HepG2 (cell line): ENCODE data around the gene ISG20L2. TPM values are rescaled to one million over a fixed set of nuclear protein-coding genes. Genes with fewer than 3 reads are reported as not detected.

Experiments
- AKAP8 ChIP-seq: sonication (generic); formaldehyde crosslinking; IDR thresholded peaks from 2 replicates; pipeline ENCODE4 v1.5.1; 2020; ENCODE audit warnings: mild to moderate bottlenecking, missing genetic modification reagents
- BHLHE40 ChIP-seq: IDR thresholded peaks from 2 replicates; pipeline ENCODE4 v1.6.1; 2011; ENCODE audit warnings: low read length, improper control_type of control experiment
- ETV6 ChIP-seq: sonication (generic); formaldehyde crosslinking; conservative IDR thresholded peaks from 2 replicates; pipeline ENCODE4 v1.4.0; 2020; ENCODE audit warnings: missing genetic modification reagents
- FOXC1 ChIP-seq: sonication (generic); formaldehyde crosslinking; IDR thresholded peaks from 2 replicates; pipeline ENCODE4 v1.8.0; 2022; ENCODE audit warnings: mild to moderate bottlenecking, missing genetic modification reagents, borderline replicate concordance
- GABPB1 ChIP-seq: IDR thresholded peaks from 2 replicates; pipeline ENCODE4 v1.6.1; 2016; ENCODE audit warnings: mild to moderate bottlenecking, missing genetic modification reagents, moderate library complexity, missing compliant biosample characterization
- HHEX ChIP-seq: IDR thresholded peaks from 2 replicates; pipeline ENCODE4 v1.6.1; 2016; ENCODE audit warnings: control low read depth
- HNRNPH1 ChIP-seq: fragments of 200-400 bp; formaldehyde crosslinking; optimal IDR thresholded peaks from 2 replicates; pipeline ENCODE3; 2017; ENCODE audit warnings: mild to moderate bottlenecking, low read depth, low read length
- HNRNPL ChIP-seq: fragments of 200-400 bp; formaldehyde crosslinking; IDR thresholded peaks from 2 replicates; pipeline ENCODE4 v1.6.1; 2017; ENCODE audit warnings: mild to moderate bottlenecking, low read depth, low read length
- MIER2 ChIP-seq: IDR thresholded peaks from 2 replicates; pipeline ENCODE4 v1.6.1; 2016; ENCODE audit warnings: missing biosample characterization, missing genetic modification reagents
- PPARG ChIP-seq: conservative IDR thresholded peaks from 2 replicates; pipeline ENCODE4 v1.6.1; 2016; ENCODE audit warnings: missing biosample characterization, missing genetic modification reagents
- PTBP1 ChIP-seq: fragments of 200-400 bp; formaldehyde crosslinking; IDR thresholded peaks from 2 replicates; pipeline ENCODE4 v1.6.1; 2018; ENCODE audit warnings: low read length, low read depth; ENCODE audit not compliant: poor library complexity, severe bottlenecking
- RARG ChIP-seq: sonication (generic); formaldehyde crosslinking; IDR thresholded peaks from 2 replicates; pipeline ENCODE4 v1.4.0; 2020; ENCODE audit warnings: low read depth, mild to moderate bottlenecking, missing genetic modification reagents
- RELA ChIP-seq: sonication (generic); formaldehyde crosslinking; IDR thresholded peaks from 2 replicates; pipeline ENCODE4 v1.4.0; 2020; ENCODE audit warnings: missing genetic modification reagents
- SP5 ChIP-seq: IDR thresholded peaks from 2 replicates; pipeline ENCODE4 v1.6.1; 2016; ENCODE audit warnings: low read depth, borderline replicate concordance
- ZBTB37 ChIP-seq: sonication (generic); formaldehyde crosslinking; IDR thresholded peaks from 2 replicates; pipeline ENCODE4 v1.4.0; 2020; ENCODE audit warnings: mild to moderate bottlenecking, missing genetic modification reagents
- ZKSCAN1 ChIP-seq: fragments of 150-350 bp; IDR thresholded peaks from 2 replicates; pipeline ENCODE4 v1.6.1; 2014; ENCODE audit warnings: low read length
- ZNF549 ChIP-seq: sonication (generic); formaldehyde crosslinking; IDR thresholded peaks from 2 replicates; pipeline ENCODE4 v1.5.0; 2020; ENCODE audit warnings: missing genetic modification reagents
- ZNF598 ChIP-seq: sonication (generic); formaldehyde crosslinking; IDR thresholded peaks from 2 replicates; pipeline ENCODE4 v1.5.1; 2020; ENCODE audit warnings: mild to moderate bottlenecking, missing genetic modification reagents, borderline replicate concordance
- ZNF7 ChIP-seq: IDR thresholded peaks from 2 replicates; pipeline ENCODE4 v1.6.1; 2016; ENCODE audit warnings: missing biosample characterization, missing genetic modification reagents
- ZNF879 ChIP-seq: sonication (generic); formaldehyde crosslinking; IDR thresholded peaks from 2 replicates; pipeline ENCODE4 v1.8.1; 2023; ENCODE audit warnings: missing genetic modification reagents
- polyA plus RNA-seq, 8 experiments: library from polyadenylated mRNA; depleted of rRNA in 3 of 8; stranded (reverse) in 7 of 8; unstranded in 1 of 8; fragments of >200 nt; fragmentation: Illumina TruSeq in 4 of 8; extraction: Trizol in 4 of 8; gene quantifications; 2 replicates each; pipeline versions ENCODE4 v1.2.1 to v1.2.3, GENCODE V29; 2011 to 2016; ENCODE audit warnings: low read depth in 4 of 8, missing spikeins in 1 of 8, mixed read lengths in 1 of 8; ENCODE audit not compliant: insufficient read depth in 1 of 8
- total RNA-seq, 5 experiments: library from RNA; depleted of rRNA; stranded (reverse); fragments of >200 nt; fragmentation: Illumina TruSeq; extraction: Trizol; gene quantifications; 2 replicates each; pipeline ENCODE4 v1.2.3, GENCODE V29; 2016; ENCODE audit warnings: low read depth in 1 of 5
- TF ChIP-seq, protein P1 (sequence below): fragments of 450-650 bp; IDR thresholded peaks from 2 replicates; pipeline ENCODE4 v1.6.1; 2017
- TF ChIP-seq, protein P2 (sequence below): sonication (generic); formaldehyde crosslinking; IDR thresholded peaks from 2 replicates; pipeline ENCODE4 v1.4.0; 2020; ENCODE audit warnings: missing genetic modification reagents, borderline replicate concordance
- TF ChIP-seq, protein P3 (sequence below): IDR thresholded peaks from 2 replicates; pipeline ENCODE4 v1.6.1; 2018; ENCODE audit warnings: missing genetic modification reagents

ISG20L2 gene
- total and polyA plus RNA-seq, 2 of the 13 experiments (the other 11 are each of a cell fraction or from before 2014, with no cell fraction given) = 19.8 to 21.3 TPM

GRCh38 chr1:156766298-156767100 is 37.9 kb upstream of the ISG20L2 start (continued):
- TF ChIP-seq, protein P1, sequence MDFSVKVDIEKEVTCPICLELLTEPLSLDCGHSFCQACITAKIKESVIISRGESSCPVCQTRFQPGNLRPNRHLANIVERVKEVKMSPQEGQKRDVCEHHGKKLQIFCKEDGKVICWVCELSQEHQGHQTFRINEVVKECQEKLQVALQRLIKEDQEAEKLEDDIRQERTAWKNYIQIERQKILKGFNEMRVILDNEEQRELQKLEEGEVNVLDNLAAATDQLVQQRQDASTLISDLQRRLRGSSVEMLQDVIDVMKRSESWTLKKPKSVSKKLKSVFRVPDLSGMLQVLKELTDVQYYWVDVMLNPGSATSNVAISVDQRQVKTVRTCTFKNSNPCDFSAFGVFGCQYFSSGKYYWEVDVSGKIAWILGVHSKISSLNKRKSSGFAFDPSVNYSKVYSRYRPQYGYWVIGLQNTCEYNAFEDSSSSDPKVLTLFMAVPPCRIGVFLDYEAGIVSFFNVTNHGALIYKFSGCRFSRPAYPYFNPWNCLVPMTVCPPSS = no peak
- TF ChIP-seq, protein P2, sequence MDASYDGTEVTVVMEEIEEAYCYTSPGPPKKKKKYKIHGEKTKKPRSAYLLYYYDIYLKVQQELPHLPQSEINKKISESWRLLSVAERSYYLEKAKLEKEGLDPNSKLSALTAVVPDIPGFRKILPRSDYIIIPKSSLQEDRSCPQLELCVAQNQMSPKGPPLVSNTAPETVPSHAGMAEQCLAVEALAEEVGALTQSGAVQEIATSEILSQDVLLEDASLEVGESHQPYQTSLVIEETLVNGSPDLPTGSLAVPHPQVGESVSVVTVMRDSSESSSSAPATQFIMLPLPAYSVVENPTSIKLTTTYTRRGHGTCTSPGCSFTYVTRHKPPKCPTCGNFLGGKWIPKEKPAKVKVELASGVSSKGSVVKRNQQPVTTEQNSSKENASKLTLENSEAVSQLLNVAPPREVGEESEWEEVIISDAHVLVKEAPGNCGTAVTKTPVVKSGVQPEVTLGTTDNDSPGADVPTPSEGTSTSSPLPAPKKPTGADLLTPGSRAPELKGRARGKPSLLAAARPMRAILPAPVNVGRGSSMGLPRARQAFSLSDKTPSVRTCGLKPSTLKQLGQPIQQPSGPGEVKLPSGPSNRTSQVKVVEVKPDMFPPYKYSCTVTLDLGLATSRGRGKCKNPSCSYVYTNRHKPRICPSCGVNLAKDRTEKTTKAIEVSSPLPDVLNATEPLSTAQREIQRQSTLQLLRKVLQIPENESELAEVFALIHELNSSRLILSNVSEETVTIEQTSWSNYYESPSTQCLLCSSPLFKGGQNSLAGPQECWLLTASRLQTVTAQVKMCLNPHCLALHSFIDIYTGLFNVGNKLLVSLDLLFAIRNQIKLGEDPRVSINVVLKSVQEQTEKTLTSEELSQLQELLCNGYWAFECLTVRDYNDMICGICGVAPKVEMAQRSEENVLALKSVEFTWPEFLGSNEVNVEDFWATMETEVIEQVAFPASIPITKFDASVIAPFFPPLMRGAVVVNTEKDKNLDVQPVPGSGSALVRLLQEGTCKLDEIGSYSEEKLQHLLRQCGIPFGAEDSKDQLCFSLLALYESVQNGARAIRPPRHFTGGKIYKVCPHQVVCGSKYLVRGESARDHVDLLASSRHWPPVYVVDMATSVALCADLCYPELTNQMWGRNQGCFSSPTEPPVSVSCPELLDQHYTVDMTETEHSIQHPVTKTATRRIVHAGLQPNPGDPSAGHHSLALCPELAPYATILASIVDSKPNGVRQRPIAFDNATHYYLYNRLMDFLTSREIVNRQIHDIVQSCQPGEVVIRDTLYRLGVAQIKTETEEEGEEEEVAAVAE (CRISPR knock-in tag) = no peak
- TF ChIP-seq ZBTB37 (no peak), SP5 (CRISPR knock-in tag) (no peak), ZNF598 (CRISPR knock-in tag) (no peak), AKAP8 (CRISPR knock-in tag) (no peak), ZNF549 (CRISPR knock-in tag) (no peak), RELA (no peak), RARG (CRISPR knock-in tag) (no peak), HNRNPL (no peak), ZNF879 (CRISPR knock-in tag) (no peak), PPARG (CRISPR knock-in tag) (peak; percentile 7; the same call in 1 of the 2 replicates), ZNF7 (no peak), HHEX (CRISPR knock-in tag) (no peak), MIER2 (CRISPR knock-in tag) (no peak), PTBP1 (no peak), ETV6 (no peak), FOXC1 (CRISPR knock-in tag) (no peak), HNRNPH1 (no peak), ZKSCAN1 (no peak), BHLHE40 (no peak), GABPB1 (CRISPR knock-in tag) (no peak)
- TF ChIP-seq, protein P3, sequence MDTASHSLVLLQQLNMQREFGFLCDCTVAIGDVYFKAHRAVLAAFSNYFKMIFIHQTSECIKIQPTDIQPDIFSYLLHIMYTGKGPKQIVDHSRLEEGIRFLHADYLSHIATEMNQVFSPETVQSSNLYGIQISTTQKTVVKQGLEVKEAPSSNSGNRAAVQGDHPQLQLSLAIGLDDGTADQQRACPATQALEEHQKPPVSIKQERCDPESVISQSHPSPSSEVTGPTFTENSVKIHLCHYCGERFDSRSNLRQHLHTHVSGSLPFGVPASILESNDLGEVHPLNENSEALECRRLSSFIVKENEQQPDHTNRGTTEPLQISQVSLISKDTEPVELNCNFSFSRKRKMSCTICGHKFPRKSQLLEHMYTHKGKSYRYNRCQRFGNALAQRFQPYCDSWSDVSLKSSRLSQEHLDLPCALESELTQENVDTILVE (CRISPR knock-in tag) = no peak
